AG09319 (cell line): Measurements from ENCODE around the gene PRR5.

Source experiments
- DNase-seq: peaks from one replicate; pipeline ENCODE4 v3.0.0-alpha.2; 2010; ENCODE audit warnings: low read depth; ENCODE audit errors: extremely low read depth
- TF ChIP-seq, protein P1 (sequence below): IDR thresholded peaks from 2 replicates; pipeline ENCODE4 v1.5.1; 2011; ENCODE audit warnings: low read depth, mild to moderate bottlenecking, inconsistent platforms, low read length, moderate library complexity

Gene PRR5

DNA sequence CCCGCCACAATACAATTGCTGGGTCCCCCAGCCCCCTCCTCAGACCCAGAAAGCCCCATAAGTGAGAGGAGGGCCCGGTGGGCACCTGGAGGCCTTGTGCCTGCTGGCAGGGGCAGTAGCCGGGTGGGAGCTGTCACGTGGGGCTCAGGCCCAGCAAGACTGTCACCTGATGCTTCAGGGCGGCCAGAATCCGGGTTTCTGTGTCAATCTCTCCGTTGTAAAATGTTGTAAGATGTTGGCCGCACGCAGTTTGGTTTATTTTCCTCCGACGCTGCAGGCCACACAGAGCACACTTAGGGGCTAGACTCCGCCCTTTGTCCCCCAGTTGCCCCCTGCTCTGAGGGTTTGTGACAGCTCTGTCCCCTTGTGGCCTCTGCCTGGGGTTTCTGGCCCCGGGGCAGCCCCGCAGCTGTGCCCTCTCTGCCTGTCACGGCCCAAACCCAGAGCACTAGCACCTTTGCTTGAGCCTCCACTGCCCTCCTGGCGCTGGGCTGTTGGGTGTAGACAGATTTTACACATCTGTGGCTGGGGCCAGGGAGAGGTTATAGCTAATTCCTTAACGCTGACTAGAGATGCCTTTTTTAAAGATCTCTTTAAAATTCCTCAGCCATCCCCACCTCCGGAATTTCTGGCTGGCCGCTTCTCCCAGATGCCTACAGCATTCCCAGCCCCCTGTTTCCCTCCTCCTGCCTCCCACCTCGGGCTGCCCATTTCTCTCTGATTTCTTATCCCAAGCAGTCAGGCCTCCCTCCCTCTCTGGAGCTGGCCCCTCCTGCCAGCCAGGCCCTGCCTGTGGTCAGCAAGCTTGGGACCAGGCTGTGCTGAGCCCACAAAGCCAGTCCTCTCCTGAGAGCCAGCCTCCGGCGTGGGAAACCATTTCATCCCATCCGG, 3.2 kb upstream of the PRR5 start:
- peak; percentile 85 for DNase-seq
- TF ChIP-seq, protein P1, sequence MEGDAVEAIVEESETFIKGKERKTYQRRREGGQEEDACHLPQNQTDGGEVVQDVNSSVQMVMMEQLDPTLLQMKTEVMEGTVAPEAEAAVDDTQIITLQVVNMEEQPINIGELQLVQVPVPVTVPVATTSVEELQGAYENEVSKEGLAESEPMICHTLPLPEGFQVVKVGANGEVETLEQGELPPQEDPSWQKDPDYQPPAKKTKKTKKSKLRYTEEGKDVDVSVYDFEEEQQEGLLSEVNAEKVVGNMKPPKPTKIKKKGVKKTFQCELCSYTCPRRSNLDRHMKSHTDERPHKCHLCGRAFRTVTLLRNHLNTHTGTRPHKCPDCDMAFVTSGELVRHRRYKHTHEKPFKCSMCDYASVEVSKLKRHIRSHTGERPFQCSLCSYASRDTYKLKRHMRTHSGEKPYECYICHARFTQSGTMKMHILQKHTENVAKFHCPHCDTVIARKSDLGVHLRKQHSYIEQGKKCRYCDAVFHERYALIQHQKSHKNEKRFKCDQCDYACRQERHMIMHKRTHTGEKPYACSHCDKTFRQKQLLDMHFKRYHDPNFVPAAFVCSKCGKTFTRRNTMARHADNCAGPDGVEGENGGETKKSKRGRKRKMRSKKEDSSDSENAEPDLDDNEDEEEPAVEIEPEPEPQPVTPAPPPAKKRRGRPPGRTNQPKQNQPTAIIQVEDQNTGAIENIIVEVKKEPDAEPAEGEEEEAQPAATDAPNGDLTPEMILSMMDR = no peak

DNA sequence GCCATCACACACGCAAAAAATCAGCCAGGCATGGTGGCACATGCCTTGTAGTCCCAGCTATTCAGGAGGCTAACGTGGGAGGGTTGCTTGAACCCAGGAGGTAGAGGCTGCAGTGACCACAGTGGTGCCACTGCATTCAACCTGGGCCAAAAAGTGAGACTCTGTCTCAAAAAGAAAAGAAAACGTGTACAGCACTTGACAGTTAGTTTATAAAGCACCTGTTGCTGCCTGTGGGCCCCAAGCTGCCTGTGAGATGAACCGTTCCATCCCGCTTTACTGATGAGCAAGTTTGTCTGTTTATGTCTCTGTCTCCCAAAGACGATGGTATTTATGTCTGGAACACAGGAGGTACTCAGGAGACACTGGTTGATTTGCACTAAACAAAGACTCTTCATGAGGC, 1.5 kb upstream of the PRR5 start:
- DNase-seq = no peak
- TF ChIP-seq, protein P1 = no peak

DNA sequence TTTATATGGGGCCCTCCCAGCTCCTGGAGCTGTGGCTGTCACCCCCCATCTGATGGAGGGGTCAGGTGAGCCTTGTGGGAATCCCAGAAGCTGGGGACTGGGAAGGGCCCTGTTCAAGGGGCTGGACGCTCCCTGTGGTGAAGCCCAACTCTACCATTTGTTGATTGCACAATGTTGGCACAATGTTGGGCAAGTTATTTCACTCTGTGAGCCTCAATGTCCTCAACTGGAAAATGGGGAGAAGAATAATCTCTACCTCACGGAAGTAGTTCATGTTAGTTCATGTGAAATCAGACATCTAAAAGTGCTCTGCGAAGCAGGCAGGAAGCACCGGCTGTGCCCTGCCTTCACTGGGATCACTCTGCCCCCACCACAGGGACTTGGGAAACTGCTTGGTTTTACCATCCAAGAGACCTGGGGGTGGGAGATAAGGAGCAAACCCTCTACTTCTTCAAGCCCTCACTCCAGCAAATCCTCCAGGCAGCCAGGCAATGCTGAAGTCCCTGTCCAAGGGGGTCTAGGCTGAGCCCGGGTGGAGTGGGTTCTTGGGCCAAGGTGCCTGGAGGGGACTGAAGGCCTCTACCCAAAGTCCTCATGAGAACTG, 715 bp upstream of the PRR5 start:
- no peak for DNase-seq
- TF ChIP-seq, protein P1 = no peak

DNA sequence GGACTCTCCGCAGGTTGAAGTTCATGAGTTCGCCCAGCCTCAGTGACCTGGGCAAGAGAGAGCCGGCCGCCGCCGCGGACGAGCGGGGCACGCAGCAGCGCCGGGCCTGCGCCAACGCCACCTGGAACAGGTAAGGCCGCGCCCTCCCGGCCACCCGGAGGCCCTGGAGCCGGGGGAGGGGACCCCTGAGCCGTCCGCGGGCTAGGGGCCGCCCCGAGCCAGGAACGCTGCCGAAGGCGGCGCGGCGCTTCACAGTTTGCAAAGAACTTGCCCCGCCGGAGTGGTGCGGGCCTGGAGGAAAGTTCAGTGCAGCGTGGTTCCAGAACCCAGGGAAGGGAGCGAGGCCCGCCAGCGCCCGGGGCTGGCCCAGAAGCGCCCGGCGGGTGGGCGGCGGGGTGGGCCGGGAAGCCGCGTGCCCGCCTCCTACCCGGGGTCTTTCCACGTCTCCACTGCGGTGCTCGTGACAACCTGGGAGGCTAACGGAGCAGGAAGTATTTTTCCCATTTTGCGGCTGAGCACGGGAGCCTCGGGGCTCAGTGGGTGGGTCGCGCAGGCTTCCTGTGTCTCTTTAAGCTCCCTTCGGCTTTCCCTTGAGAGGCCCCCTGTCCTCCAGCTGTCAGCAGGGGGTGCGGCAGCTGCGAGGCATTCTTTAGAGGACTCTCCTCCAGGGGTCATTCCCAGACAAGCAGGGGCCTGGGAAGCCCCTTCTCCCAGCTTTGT, 635 bp downstream of the PRR5 start:
- TF ChIP-seq, protein P1 = no peak; the same call in 1 of the 2 replicates
- no peak for DNase-seq

DNA sequence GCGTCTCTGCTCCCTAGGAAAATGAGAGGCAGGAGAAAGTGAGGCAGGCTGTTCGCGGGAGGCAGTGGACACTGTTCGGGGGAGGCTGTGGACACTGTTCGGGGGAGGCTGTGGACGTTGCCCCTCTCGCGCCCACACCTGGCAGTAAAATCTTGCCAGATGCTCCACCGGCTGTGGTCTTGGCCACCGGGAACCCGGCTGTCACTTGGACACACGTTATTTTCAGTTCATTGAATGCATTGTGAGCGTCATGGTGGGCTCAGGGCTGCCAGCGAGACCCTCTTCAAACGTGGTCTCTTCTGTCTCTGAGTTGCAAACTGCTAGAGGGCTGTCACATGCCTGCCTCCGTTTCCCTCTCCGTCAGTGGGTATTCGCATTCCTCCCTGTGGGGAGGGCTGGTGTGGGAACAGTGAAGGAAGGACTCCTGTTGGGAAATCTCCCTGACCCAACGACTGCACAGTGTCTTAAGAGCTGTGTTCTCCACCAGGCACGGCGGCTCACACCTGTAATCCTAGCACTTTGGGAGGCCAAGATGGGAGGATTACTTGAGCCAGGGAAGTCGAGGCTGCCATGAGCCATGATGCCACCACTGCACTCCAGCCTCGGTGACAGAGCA, 1.4 kb downstream of the PRR5 start:
- TF ChIP-seq, protein P1 = no peak
- DNase-seq = no peak

DNA sequence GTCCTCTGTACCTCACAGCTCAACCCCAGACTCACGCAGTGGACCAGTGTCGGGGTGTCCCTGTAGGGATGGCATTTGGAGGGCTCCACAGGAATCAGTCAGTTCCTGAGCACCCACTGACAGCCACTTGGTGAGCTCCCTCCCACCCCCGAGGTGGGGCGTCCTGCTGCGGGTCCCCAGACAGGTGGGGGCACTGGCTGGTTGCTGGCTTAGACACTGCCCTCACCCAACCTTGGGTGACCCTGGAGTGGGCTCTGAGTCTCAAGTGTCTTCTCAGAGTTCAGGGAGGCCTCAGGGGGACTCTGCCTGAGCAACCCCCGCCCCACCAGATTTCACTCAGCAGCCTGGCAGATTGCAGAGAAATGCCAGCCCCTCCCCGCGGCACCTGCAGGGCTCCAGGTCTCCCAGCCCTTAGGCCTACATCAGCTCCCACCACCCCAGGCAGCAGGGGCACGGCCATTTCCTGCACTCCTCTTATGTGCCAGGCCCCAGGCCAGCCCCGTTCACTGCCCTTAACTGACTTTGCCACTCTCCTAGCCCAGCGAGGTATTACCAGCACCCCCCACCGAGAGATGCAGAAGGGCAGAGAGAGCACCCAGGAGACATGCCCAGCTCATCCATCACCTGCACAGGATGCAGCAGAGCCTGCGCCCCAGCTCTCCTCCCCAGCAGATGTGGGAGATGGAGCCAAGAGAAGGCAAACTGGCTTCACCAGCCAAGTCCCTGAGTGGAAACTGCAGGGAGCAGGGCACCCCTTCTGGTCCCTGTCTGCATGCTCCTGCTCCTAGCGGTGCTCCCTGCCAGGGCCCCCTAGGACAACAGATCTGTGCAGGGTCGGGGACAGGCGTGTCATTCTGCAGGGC, 2.4 kb downstream of the PRR5 start:
- TF ChIP-seq, protein P1 = no peak

More for the DNA sequence above, 2.4 kb downstream of the PRR5 start:
- DNase-seq = no peak
